Right renal pelvis (tissue), 4 donors: ENCODE results near the gene ENO2. TPM values are rescaled to one million over a fixed set of nuclear protein-coding genes. Genes with fewer than 3 reads are reported as not detected.

Experiments used
- DNase-seq, 4 donors: peaks; one replicate each; pipeline ENCODE4 v3.0.0-alpha.2; 2013; ENCODE audit warnings: low read depth in 4 of 4, low spot score in 3 of 4, missing footprints in 1 of 4
- polyA plus RNA-seq, 4 donors: library from polyadenylated mRNA; unstranded; fragments of 120-200 nt; gene quantifications; one replicate each; pipeline ENCODE4 v1.2.1, GENCODE V29; 2013; ENCODE audit not compliant: insufficient read length in 4 of 4

ENO2 gene
- polyA plus RNA-seq, 4 donors = 12.1 to 15.7 (median 13.0) TPM

- DNase-seq = peak in 1 of 4 donors; percentile 80
These were observed 31.9 kb downstream of the ENO2 start for GRCh38 chr12:6946033-6946919.

GRCh38 chr12:6946920-6947374 lies 32.6 kb downstream of the ENO2 start:
- no peak for DNase-seq

GRCh38 chr12:6947615-6948014 lies 33.2 kb downstream of the ENO2 start:
- no peak for DNase-seq

- DNase-seq = no peak
These were observed 34.7 kb downstream of the ENO2 start for GRCh38 chr12:6948873-6949594.

- DNase-seq = no peak
These were observed 36.0 kb downstream of the ENO2 start for GRCh38 chr12:6950401-6950801.

- no peak for DNase-seq
These were observed 36.6 kb downstream of the ENO2 start, which contains the start of gene PTPN6 for GRCh38 chr12:6950811-6951540. TSS of gene PTPN6 (plus strand) at chr12:6951356. CDS start at chr12:6951513, 157 bp downstream.

- no peak for DNase-seq
These were observed 37.3 kb downstream of the ENO2 start for GRCh38 chr12:6951551-6952120.

GRCh38 chr12:6952121-6952862 lies 37.9 kb downstream of the ENO2 start:
- DNase-seq = no peak

- DNase-seq = no peak
These were observed 38.6 kb downstream of the ENO2 start for GRCh38 chr12:6952863-6953441.

GRCh38 chr12:6953442-6954315 lies 39.3 kb downstream of the ENO2 start:
- DNase-seq = no peak

GRCh38 chr12:6954316-6955107 lies 40.1 kb downstream of the ENO2 start:
- DNase-seq = no peak

- no peak for DNase-seq
These were observed 41.0 kb downstream of the ENO2 start for GRCh38 chr12:6955108-6956020.

GRCh38 chr12:6956021-6956727 lies 41.8 kb downstream of the ENO2 start:
- DNase-seq = no peak

GRCh38 chr12:6957151-6957701 lies 42.8 kb downstream of the ENO2 start:
- no peak for DNase-seq

GRCh38 chr12:6957741-6958608 lies 43.6 kb downstream of the ENO2 start:
- no peak for DNase-seq
